Panc1 (cell line): ENCODE measurements around the gene FPR2. TPM values are rescaled to one million over a fixed set of nuclear protein-coding genes. Genes with fewer than 3 reads are reported as not detected.

ENCODE experiments used
- ATAC-seq: fragments of 200-7000 bp; cut with Tn5 transposase; 2 replicates; pipeline ENCODE4 v1.9.1; 2020; ENCODE audit warnings: mild to moderate bottlenecking, moderate library complexity
- BruUV-seq: library from RNA; stranded (reverse); fragments of 400-500 nt; replicated peaks from 2 replicates; lab custom pipeline; 2021; lab: Mats Ljungman, UMichigan
- CTCF ChIA-PET: fragments of 300-600 bp; sonication (Branson Sonifier 250); formaldehyde crosslinking; loops from one replicate; lab custom pipeline; 2022; ENCODE audit warnings: antibody characterized with exemption; lab: Charles Lee
- POLR2A ChIA-PET: fragments of 300-600 bp; sonication (Branson Sonifier 250); formaldehyde crosslinking; loops from one replicate; lab custom pipeline; 2022; ENCODE audit warnings: antibody characterized with exemption; lab: Charles Lee
- DNase-seq: peaks from one replicate; pipeline ENCODE4 v3.0.0-alpha.2; 2010; ENCODE audit warnings: low read depth, low spot score
- H3K27ac ChIP-seq: 2 replicates; pipeline ENCODE4 v1.5.1; 2011; ENCODE audit warnings: mild to moderate bottlenecking, low read length, inconsistent platforms
- H3K27me3 ChIP-seq: fragments of 200-500 bp; sonication (Bioruptor generic); 2 replicates; pipeline ENCODE4 v1.6.0; 2014; ENCODE audit warnings: low read length, inconsistent platforms; ENCODE audit not compliant: control insufficient read depth, insufficient read depth
- H3K36me3 ChIP-seq: fragments of 200-500 bp; sonication (Bioruptor generic); 2 replicates; pipeline ENCODE4 v1.5.1; 2014; ENCODE audit warnings: inconsistent platforms, mild to moderate bottlenecking, low read length, moderate library complexity; ENCODE audit not compliant: control insufficient read depth, insufficient read depth
- H3K4me1 ChIP-seq: 2 replicates; pipeline ENCODE4 v1.5.1; 2011; ENCODE audit warnings: inconsistent platforms, mild to moderate bottlenecking, low read length, moderate library complexity; ENCODE audit not compliant: control insufficient read depth, insufficient read depth
- H3K4me3 ChIP-seq, 2 experiments: 2 replicates each; pipeline ENCODE4 v1.5.1; 2011 to 2012; ENCODE audit warnings: low read depth in 2 of 2, low read length in 2 of 2, mild to moderate bottlenecking in 2 of 2, inconsistent platforms in 1 of 2, moderate library complexity in 1 of 2
- H3K9me3 ChIP-seq: fragments of 200-500 bp; sonication (Bioruptor generic); 2 replicates; pipeline ENCODE4 v1.5.1; 2014; ENCODE audit warnings: low read depth, mild to moderate bottlenecking, inconsistent platforms, low read length, moderate library complexity; ENCODE audit not compliant: control insufficient read depth, insufficient read depth
- CTCF ChIP-seq: fragments of 450-650 bp; IDR thresholded peaks from 2 replicates; pipeline ENCODE4 v1.5.1; 2017; ENCODE audit warnings: mild to moderate bottlenecking
- POLR2AphosphoS5 ChIP-seq: IDR thresholded peaks from 2 replicates; pipeline ENCODE4 v1.6.1; 2012; ENCODE audit warnings: mild to moderate bottlenecking, low read depth, low read length, moderate library complexity
- REST ChIP-seq, 2 experiments: IDR thresholded peaks; 2 replicates each; pipeline ENCODE4 v1.6.1; 2011 to 2012; ENCODE audit warnings: low read depth in 2 of 2, control low read depth in 1 of 2, low read length in 1 of 2, mild to moderate bottlenecking in 1 of 2, moderate library complexity in 1 of 2; ENCODE audit not compliant: insufficient read depth in 1 of 2
- SIN3A ChIP-seq: IDR thresholded peaks from 2 replicates; pipeline ENCODE4 v1.6.1; 2012; ENCODE audit warnings: low read depth, mild to moderate bottlenecking, low read length, moderate library complexity, borderline replicate concordance; ENCODE audit not compliant: insufficient read depth
- TCF7L2 ChIP-seq: IDR thresholded peaks from 2 replicates; pipeline ENCODE4 v1.6.1; 2011; ENCODE audit warnings: mild to moderate bottlenecking, low read depth, low read length, inconsistent platforms
- in situ Hi-C: cut with HindIII; loops from 2 replicates; pipeline ENCODE4 v1.10.0; 2016; ENCODE audit warnings: low sequenced_read_pairs, low pct_unique_long_range_greater_than_20kb
- intact Hi-C: fragments of 100-400 bp; cut with micrococcal nuclease; formaldehyde crosslinking; loops from one replicate; pipeline ENCODE4 v1.10.0; 2022; ENCODE audit not compliant: unreplicated experiment
- total RNA-seq: library from RNA; stranded (reverse); gene quantifications from one replicate; pipeline ENCODE4 v1.2.1, GENCODE V29; 2021; ENCODE audit not compliant: unreplicated experiment

The FPR2 gene
- total RNA-seq, 1 experiment from 2014 or later: not detected

- Histone ChIP-seq H3K9me3 (no peaks in the 10 kb centered on the region), H3K27ac (no peak overlapping the region), H3K4me3 (no peak overlapping the region), H3K36me3 (no peaks in the 10 kb centered on the region), H3K27me3 (no peaks in the 10 kb centered on the region), H3K4me1 (no peaks in the 10 kb centered on the region)
- no peak for TF ChIP-seq REST (IDR thresholded peaks at IDR 0.05; ENCODE audit: insufficient read depth in 1 of 2, low read depth in 2 of 2, low read length in 1 of 2)
- no peak for TF ChIP-seq SIN3A
- no peak for TF ChIP-seq POLR2AphosphoS5
- TF ChIP-seq TCF7L2: no peak
- no peak for TF ChIP-seq CTCF
- CTCF ChIA-PET: no interaction called here
- DNase-seq (no peak), ATAC-seq (no peak)
- POLR2A ChIA-PET: no interaction called here
- in situ Hi-C loops (no loop called here), intact Hi-C loops (no loop called here)
- no TSS peak for BruUV-seq
These were observed 27.0 kb downstream of the FPR2 start for GRCh38 chr19:51788029-51788428.

- POLR2A ChIA-PET: no interaction called here
These were observed 28.2 kb downstream of the FPR2 start for GRCh38 chr19:51789061-51789795.

More at GRCh38 chr19:51789061-51789795, 28.2 kb downstream of the FPR2 start:
- no TSS peak for BruUV-seq
- Histone ChIP-seq H3K9me3 (no peaks in the 10 kb centered on the region), H3K27ac (no peak overlapping the region), H3K4me1 (no peaks in the 10 kb centered on the region), H3K27me3 (no peaks in the 10 kb centered on the region), H3K4me3 (no peak overlapping the region), H3K36me3 (no peaks in the 10 kb centered on the region)
- DNase-seq (no peak), ATAC-seq (no peak)
- in situ Hi-C loops (no loop called here), intact Hi-C loops (no loop called here)
- TF ChIP-seq POLR2AphosphoS5 (no peak), CTCF (no peak), REST (IDR thresholded peaks at IDR 0.05; ENCODE audit: insufficient read depth in 1 of 2, low read depth in 2 of 2, low read length in 1 of 2) (no peak), SIN3A (no peak)
- CTCF ChIA-PET: no interaction called here
